Measurements from ENCODE around the gene GABARAP. TPM values are rescaled to one million over a fixed set of nuclear protein-coding genes. Genes with fewer than 3 reads are reported as not detected.
A peak's percentile ranks its signal among the peaks of the same experiment; 100 is the strongest.

The GABARAP gene
- polyA plus RNA-seq, 1 donor from 2014 or later: 384 TPM

DNA sequence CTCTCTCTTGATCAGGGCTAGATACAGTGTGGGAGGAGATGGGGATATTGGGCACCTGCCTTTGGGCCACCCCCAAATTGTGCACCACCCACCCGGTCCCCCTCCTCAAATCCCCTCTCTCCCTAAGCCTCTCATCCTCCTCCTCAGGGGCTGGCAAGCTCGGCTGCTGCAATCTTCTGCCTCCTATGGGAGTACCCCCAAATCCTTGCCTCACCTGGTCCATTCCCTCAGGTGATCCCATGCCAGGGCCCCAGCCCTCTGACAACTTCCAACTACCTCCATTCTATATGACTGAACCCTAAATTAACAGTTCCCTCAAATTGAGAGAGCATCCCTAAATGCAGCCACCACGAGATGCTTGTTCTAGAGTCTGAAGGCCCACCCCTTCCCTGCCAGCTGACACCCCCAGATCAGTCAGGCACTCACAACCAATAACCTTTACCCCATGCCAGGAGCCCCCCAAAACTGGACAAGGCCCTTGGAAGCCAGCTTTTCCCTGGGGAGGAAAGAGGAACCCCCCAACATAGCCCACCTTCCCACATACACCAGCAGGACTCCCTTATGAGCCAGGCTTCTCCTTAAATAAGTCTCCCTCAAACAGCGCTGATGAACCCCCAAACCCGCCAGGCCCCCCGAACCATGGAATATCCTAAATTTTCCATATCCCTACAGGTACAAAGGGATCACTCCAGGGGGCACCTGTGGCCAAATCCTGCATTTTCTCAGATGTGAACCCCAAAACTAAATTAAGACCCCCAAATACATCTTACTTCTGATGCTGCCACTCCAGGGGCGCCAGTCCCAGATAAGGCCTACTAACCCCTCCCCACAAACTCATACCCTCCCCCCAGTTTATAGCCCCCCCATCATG lies 25.8 kb downstream of the GABARAP start:
- H3F3A ChIP-seq (ENCODE audit: insufficient read depth, low read length, poor library complexity, severe bottlenecking): peaks cover 4% of the 10 kb centered on the region
- no peak overlapping the region for H2AFZ ChIP-seq (ENCODE audit: low read depth, low read length)
- H3K79me2 ChIP-seq (replicated peaks; ENCODE audit: insufficient read depth, low read length): peaks cover 57% of the 10 kb centered on the region
- H3K27me3 ChIP-seq (ENCODE audit: insufficient read depth, low read depth, low read length): no peaks in the 10 kb centered on the region
- TF ChIP-seq EZH2 (IDR thresholded peaks at IDR 0.05; ENCODE audit: borderline replicate concordance, insufficient read depth, low read length, poor library complexity, severe bottlenecking): no peak
- TF ChIP-seq TAF1 (IDR thresholded peaks at IDR 0.05; ENCODE audit: low read depth): no peak
- TF ChIP-seq MXI1 (conservative IDR thresholded peaks at IDR 0.05; ENCODE audit: poor library complexity, severe bottlenecking): peak; percentile 11
- peak overlapping the region; percentile 82 for H3K4me3 ChIP-seq (ENCODE audit: low read length)
- no peaks in the 10 kb centered on the region for H4K20me1 ChIP-seq (ENCODE audit: insufficient read depth)
- peak overlapping the region; percentile 92 for H3K9ac ChIP-seq (ENCODE audit: low read length)
- peak overlapping the region; percentile 98 for H3K27ac ChIP-seq (ENCODE audit: low read length)
- H3K4me2 ChIP-seq (ENCODE audit: low read length): peak overlapping the region; percentile 96
- H3K9me3 ChIP-seq (ENCODE audit: low read length): no peaks in the 10 kb centered on the region
- no peaks in the 10 kb centered on the region for H3K9me2 ChIP-seq (ENCODE audit: insufficient read depth, low read length)
- no peaks in the 10 kb centered on the region for H3K36me3 ChIP-seq (ENCODE audit: insufficient read depth, low read length)

- Histone ChIP-seq H3F3A (ENCODE audit: insufficient read depth, low read length, poor library complexity, severe bottlenecking) (peaks cover 4% of the 10 kb centered on the region), H3K27ac (ENCODE audit: low read length) (peak overlapping the region; percentile 98), H2AFZ (ENCODE audit: low read depth, low read length) (no peak overlapping the region), H3K4me2 (ENCODE audit: low read length) (peak overlapping the region; percentile 97), H3K79me2 (replicated peaks; ENCODE audit: insufficient read depth, low read length) (peaks cover 58% of the 10 kb centered on the region), H3K4me3 (ENCODE audit: low read length) (peak overlapping the region; percentile 82), H4K20me1 (ENCODE audit: insufficient read depth) (no peaks in the 10 kb centered on the region), H3K9ac (ENCODE audit: low read length) (peak overlapping the region; percentile 92), H3K36me3 (ENCODE audit: insufficient read depth, low read length) (no peaks in the 10 kb centered on the region), H3K9me3 (ENCODE audit: low read length) (no peaks in the 10 kb centered on the region), H3K9me2 (ENCODE audit: insufficient read depth, low read length) (no peaks in the 10 kb centered on the region), H3K27me3 (ENCODE audit: insufficient read depth, low read depth, low read length) (no peaks in the 10 kb centered on the region)
- TF ChIP-seq, protein P1, sequence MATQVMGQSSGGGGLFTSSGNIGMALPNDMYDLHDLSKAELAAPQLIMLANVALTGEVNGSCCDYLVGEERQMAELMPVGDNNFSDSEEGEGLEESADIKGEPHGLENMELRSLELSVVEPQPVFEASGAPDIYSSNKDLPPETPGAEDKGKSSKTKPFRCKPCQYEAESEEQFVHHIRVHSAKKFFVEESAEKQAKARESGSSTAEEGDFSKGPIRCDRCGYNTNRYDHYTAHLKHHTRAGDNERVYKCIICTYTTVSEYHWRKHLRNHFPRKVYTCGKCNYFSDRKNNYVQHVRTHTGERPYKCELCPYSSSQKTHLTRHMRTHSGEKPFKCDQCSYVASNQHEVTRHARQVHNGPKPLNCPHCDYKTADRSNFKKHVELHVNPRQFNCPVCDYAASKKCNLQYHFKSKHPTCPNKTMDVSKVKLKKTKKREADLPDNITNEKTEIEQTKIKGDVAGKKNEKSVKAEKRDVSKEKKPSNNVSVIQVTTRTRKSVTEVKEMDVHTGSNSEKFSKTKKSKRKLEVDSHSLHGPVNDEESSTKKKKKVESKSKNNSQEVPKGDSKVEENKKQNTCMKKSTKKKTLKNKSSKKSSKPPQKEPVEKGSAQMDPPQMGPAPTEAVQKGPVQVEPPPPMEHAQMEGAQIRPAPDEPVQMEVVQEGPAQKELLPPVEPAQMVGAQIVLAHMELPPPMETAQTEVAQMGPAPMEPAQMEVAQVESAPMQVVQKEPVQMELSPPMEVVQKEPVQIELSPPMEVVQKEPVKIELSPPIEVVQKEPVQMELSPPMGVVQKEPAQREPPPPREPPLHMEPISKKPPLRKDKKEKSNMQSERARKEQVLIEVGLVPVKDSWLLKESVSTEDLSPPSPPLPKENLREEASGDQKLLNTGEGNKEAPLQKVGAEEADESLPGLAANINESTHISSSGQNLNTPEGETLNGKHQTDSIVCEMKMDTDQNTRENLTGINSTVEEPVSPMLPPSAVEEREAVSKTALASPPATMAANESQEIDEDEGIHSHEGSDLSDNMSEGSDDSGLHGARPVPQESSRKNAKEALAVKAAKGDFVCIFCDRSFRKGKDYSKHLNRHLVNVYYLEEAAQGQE (IDR thresholded peaks at IDR 0.05; ENCODE audit: borderline replicate concordance): no peak
- TF ChIP-seq POLR2AphosphoS5 (IDR thresholded peaks at IDR 0.05) (no peak), RAD21 (conservative IDR thresholded peaks at IDR 0.05) (no peak), SMC3 (conservative IDR thresholded peaks at IDR 0.05; ENCODE audit: poor library complexity) (no peak), TAF1 (IDR thresholded peaks at IDR 0.05; ENCODE audit: low read depth) (no peak), EP300 (conservative IDR thresholded peaks at IDR 0.05; ENCODE audit: poor library complexity, severe bottlenecking) (no peak), EZH2 (IDR thresholded peaks at IDR 0.05; ENCODE audit: borderline replicate concordance, insufficient read depth, low read length, poor library complexity, severe bottlenecking) (no peak), CTCF (IDR thresholded peaks at IDR 0.05; ENCODE audit: poor library complexity, severe bottlenecking) (no peak), MXI1 (conservative IDR thresholded peaks at IDR 0.05; ENCODE audit: poor library complexity, severe bottlenecking) (no peak)
Observed at GRCh38 chr17:7215652-7216180, 26.5 kb downstream of the GABARAP start.
